Measurements from ENCODE around the gene HOXA6. TPM values are rescaled to one million over a fixed set of nuclear protein-coding genes. Genes with fewer than 3 reads are reported as not detected.

HOXA6 gene
- total RNA-seq, 1 donor from 2014 or later: not detected

DNA sequence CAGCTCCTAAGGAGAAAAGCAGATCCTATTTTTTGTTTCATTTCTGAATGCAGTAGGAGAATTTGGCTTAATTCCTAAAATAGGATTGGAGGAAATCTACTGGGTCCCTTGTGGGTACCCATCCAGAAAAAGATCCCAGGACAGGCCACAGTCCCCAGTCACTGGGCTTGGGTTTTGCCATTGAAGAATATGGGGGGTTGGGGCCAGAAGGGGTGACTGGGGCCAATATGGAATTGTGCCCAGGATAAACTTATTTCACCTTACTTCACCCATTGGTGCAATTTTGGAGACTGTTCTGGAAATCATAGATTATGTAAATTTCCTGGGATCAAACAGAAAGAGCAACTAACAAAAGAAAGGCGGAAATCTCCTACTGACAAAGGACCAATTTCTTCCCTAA lies 9.1 kb downstream of the HOXA6 start:
- Histone ChIP-seq H3K4me2 (no peak overlapping the region), H3K9ac (no peak overlapping the region), H3K9me3 (ENCODE audit: low read depth) (no peaks in the 10 kb centered on the region), H3K36me3 (no peaks in the 10 kb centered on the region), H3K27me3 (peaks cover 100% of the 10 kb centered on the region), H3K4me3 (no peak overlapping the region), H3K79me2 (ENCODE audit: low read depth) (no peaks in the 10 kb centered on the region), H3F3A (ENCODE audit: low read depth) (no peaks in the 10 kb centered on the region), H2AFZ (replicated peaks) (no peak overlapping the region), H3K4me1 (peaks cover 9% of the 10 kb centered on the region), H3K27ac (no peak overlapping the region), H4K20me1 (ENCODE audit: low read depth) (peaks cover 96% of the 10 kb centered on the region)
- Mint-ChIP-seq H3K36me3 (peaks cover 2% of the 10 kb centered on the region), H3K27me3 (ENCODE audit: insufficient read depth, low read depth) (peaks cover 93% of the 10 kb centered on the region), H3K4me3 (no peak overlapping the region), H3K9me3 (peaks cover 14% of the 10 kb centered on the region), H3K27ac (no peak overlapping the region), H3K4me1 (peaks cover 6% of the 10 kb centered on the region)
- TF ChIP-seq, protein P1, sequence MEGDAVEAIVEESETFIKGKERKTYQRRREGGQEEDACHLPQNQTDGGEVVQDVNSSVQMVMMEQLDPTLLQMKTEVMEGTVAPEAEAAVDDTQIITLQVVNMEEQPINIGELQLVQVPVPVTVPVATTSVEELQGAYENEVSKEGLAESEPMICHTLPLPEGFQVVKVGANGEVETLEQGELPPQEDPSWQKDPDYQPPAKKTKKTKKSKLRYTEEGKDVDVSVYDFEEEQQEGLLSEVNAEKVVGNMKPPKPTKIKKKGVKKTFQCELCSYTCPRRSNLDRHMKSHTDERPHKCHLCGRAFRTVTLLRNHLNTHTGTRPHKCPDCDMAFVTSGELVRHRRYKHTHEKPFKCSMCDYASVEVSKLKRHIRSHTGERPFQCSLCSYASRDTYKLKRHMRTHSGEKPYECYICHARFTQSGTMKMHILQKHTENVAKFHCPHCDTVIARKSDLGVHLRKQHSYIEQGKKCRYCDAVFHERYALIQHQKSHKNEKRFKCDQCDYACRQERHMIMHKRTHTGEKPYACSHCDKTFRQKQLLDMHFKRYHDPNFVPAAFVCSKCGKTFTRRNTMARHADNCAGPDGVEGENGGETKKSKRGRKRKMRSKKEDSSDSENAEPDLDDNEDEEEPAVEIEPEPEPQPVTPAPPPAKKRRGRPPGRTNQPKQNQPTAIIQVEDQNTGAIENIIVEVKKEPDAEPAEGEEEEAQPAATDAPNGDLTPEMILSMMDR (IDR thresholded peaks at IDR 0.05): no peak
- TF ChIP-seq EZH2phosphoT487 (IDR thresholded peaks at IDR 0.05) (no peak), EZH2 (IDR thresholded peaks at IDR 0.05) (no peak)
- DNase-seq (ENCODE audit: low spot score): no peak

DNA sequence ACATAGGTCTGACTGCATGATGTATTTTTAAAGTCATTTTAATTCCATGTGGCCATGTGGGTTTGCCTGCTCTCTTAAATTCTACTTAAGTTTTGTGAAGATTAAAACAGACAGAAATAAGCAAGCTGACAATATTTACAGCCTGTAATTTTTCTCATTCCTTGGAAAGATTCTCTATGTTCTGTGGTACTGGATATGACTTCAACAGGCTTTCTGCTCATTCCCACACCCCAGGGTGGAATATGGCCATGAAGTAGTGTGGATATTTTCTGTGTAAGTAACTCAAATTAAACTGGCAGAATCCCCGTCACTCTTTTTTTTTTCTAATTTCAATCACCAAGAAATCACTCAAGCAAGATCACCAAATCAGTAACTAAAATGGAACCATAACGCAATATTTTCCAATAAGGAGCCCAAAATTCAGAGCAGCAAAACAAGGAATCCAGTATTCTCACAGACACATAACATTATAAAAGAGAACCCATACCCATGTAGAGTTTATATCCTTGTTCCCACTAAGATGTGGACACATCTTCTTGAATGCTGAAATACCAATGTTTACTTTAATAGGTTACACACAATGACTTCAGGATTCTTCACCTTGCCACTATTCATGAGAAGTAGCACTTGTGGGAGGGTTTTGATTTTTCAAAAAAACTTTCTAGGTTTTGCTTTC lies 9.8 kb downstream of the HOXA6 start:
- H3K4me3 Mint-ChIP-seq: no peak overlapping the region
- Histone ChIP-seq H3K36me3 (no peaks in the 10 kb centered on the region), H3K4me3 (no peak overlapping the region), H3K9me3 (ENCODE audit: low read depth) (no peaks in the 10 kb centered on the region), H3K27ac (no peak overlapping the region), H3K4me2 (no peak overlapping the region), H3K27me3 (peaks cover 100% of the 10 kb centered on the region), H3K9ac (no peak overlapping the region), H3K79me2 (ENCODE audit: low read depth) (no peaks in the 10 kb centered on the region), H3K4me1 (peaks cover 2% of the 10 kb centered on the region), H2AFZ (replicated peaks) (no peak overlapping the region), H4K20me1 (ENCODE audit: low read depth) (peaks cover 93% of the 10 kb centered on the region), H3F3A (ENCODE audit: low read depth) (no peaks in the 10 kb centered on the region)
- no peak overlapping the region for H3K27ac Mint-ChIP-seq
- H3K36me3 Mint-ChIP-seq: peaks cover 2% of the 10 kb centered on the region
- peaks cover 16% of the 10 kb centered on the region for H3K9me3 Mint-ChIP-seq
- TF ChIP-seq EZH2 (IDR thresholded peaks at IDR 0.05) (no peak), EZH2phosphoT487 (IDR thresholded peaks at IDR 0.05) (no peak)
- TF ChIP-seq, protein P1 (IDR thresholded peaks at IDR 0.05): no peak
- peaks cover 4% of the 10 kb centered on the region for H3K4me1 Mint-ChIP-seq
- DNase-seq (ENCODE audit: low spot score): no peak
- H3K27me3 Mint-ChIP-seq (ENCODE audit: insufficient read depth, low read depth): peaks cover 95% of the 10 kb centered on the region

DNA sequence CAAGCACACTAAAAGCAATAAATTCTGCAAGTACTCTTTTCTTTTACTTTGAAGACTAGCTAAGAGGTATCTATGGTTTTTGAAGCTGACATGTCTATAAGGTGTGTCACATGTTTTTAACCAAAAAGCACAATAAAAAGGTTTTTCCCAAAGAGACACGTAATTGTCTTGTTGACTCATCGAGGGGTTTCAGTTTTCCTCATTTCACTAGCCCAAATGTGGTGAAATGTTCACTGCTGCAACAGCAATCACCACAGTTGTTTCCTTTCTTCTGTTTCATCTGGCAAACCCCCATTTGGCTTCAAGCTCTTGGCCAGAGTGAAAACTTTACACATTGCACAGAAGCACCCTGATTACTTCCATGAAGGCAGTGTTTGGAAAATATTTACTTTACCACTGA lies 13.2 kb downstream of the HOXA6 start:
- Histone ChIP-seq H3K27me3 (peaks cover 100% of the 10 kb centered on the region), H2AFZ (replicated peaks) (no peak overlapping the region), H3K4me3 (no peak overlapping the region), H3K9ac (no peak overlapping the region), H3F3A (ENCODE audit: low read depth) (no peaks in the 10 kb centered on the region), H4K20me1 (ENCODE audit: low read depth) (peaks cover 81% of the 10 kb centered on the region), H3K9me3 (ENCODE audit: low read depth) (no peaks in the 10 kb centered on the region), H3K36me3 (no peaks in the 10 kb centered on the region), H3K79me2 (ENCODE audit: low read depth) (no peaks in the 10 kb centered on the region), H3K27ac (no peak overlapping the region), H3K4me2 (no peak overlapping the region), H3K4me1 (peaks cover under 1% of the 10 kb centered on the region)
- Mint-ChIP-seq H3K4me1 (no peaks in the 10 kb centered on the region), H3K9me3 (peaks cover 15% of the 10 kb centered on the region), H3K4me3 (no peak overlapping the region), H3K27ac (no peak overlapping the region), H3K27me3 (ENCODE audit: insufficient read depth, low read depth) (peaks cover 83% of the 10 kb centered on the region), H3K36me3 (peaks cover 2% of the 10 kb centered on the region)
- no peak for TF ChIP-seq EZH2phosphoT487 (IDR thresholded peaks at IDR 0.05)
- TF ChIP-seq, protein P1 (IDR thresholded peaks at IDR 0.05): no peak
- TF ChIP-seq EZH2 (IDR thresholded peaks at IDR 0.05): no peak
- DNase-seq (ENCODE audit: low spot score): no peak

All from neural progenitor cell (in vitro differentiated cells).